ENCODE results near the gene TNIP2. TPM values are rescaled to one million over a fixed set of nuclear protein-coding genes. Genes with fewer than 3 reads are reported as not detected.
A peak's percentile ranks its signal among the peaks of the same experiment; 100 is the strongest.

TNIP2 gene
- polyA plus RNA-seq (ENCODE audit: insufficient read depth in 1 of 5, insufficient read length in 5 of 5, low replicate concordance in 1 of 5) = 10 to 100 TPM; 16.0 to 24.5 (median 18.5) TPM
- long read RNA-seq, donor 1, transcript TNIP2-201 (6 exons, 1,974 nt) = major isoform, 6 of 19 reads
- long read RNA-seq, donor 1, partial matches to known transcripts = 12 of 19 reads
- long read RNA-seq, donor 1, other reads (novel, unspliced or antisense) = 0 of 19 reads
- long read RNA-seq, donor 2, transcript TNIP2-201 (6 exons, 1,974 nt) = major isoform, 5 of 13 reads
- long read RNA-seq, donor 2, partial matches to known transcripts = 6 of 13 reads
- long read RNA-seq, donor 2, other reads (novel, unspliced or antisense) = 0 of 13 reads
- long read RNA-seq, donor 3, transcript TNIP2-201 (6 exons, 1,974 nt) = major isoform, 13 of 15 reads
- long read RNA-seq, donor 3, partial matches to known transcripts = 0 of 15 reads
- long read RNA-seq, donor 3, other reads (novel, unspliced or antisense) = 0 of 15 reads
- long read RNA-seq, donor 4, partial matches to known transcripts = 0 of 2 reads
- long read RNA-seq, donor 4, other reads (novel, unspliced or antisense) = 0 of 2 reads
- long read RNA-seq, donor 5, transcript TNIP2-201 (6 exons, 1,974 nt) = major isoform, 9 of 11 reads
- long read RNA-seq, donor 5, partial matches to known transcripts = 0 of 11 reads
- long read RNA-seq, donor 5, other reads (novel, unspliced or antisense) = 0 of 11 reads
- long read RNA-seq, donor 6, transcript TNIP2-201 (6 exons, 1,974 nt) = major isoform, 11 of 12 reads
- long read RNA-seq, donor 6, partial matches to known transcripts = 0 of 12 reads
- long read RNA-seq, donor 6, other reads (novel, unspliced or antisense) = 0 of 12 reads
- long read RNA-seq, donor 7, transcript TNIP2-201 (6 exons, 1,974 nt) = major isoform, 9 of 16 reads
- long read RNA-seq, donor 7, partial matches to known transcripts = 6 of 16 reads
- long read RNA-seq, donor 7, other reads (novel, unspliced or antisense) = 0 of 16 reads
- long read RNA-seq, donor 8, transcript TNIP2-201 (6 exons, 1,974 nt) = major isoform, 5 of 6 reads
- long read RNA-seq, donor 8, partial matches to known transcripts = 0 of 6 reads
- long read RNA-seq, donor 8, other reads (novel, unspliced or antisense) = 0 of 6 reads

DNA sequence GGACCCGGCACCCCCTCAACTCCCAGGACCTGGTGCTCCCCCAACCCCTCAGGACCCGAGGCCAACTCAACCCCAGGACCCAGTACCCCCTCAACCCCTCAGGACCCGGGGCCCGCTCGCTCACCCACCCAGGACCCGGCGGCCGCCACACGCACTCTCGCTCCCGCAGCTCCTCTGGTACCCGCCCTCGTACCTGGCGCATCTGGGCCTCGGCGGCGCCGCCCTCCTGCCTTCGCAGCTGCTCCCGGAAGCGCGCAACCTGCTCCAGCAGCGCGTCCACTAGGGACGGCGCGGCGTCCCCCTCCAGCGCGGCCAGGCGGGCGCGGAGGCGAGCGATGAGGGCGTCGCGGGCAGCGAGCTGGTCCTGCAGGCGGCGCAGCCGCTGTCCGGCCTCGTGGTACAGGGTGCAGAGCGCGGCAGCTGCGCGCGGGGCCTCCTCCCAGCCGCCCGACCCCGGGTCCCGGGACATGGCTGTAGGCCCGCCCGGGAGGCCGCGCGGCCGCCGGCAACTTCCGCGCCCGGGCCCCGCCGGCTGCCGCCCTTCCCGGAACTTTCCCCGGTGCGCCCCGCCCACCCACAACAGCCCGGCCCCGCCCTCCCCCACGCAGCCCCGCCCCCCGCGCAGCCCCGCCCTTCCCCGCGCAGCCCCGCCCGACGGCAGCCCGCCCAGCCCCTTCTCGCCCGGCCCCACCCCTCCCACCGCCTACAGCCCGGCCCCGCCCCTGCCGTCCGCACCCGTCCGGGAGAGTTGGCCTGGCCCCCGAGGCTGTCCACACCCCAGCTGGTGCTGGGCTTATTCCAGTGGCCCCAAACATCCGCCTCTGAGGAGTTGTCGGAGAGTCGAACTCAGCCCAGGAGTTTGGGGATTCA lies at the start of gene TNIP2:
Gene TNIP2, minus strand, starts transcription at position 516 of the 870 bp plus-strand sequence. Its CDS starts 47 bp downstream, at position 469.
- DNase-seq = peak; percentile 79 to 81

- no peak for DNase-seq
These were observed 48.9 kb upstream of the TNIP2 start for GRCh38 chr4:2804973-2805501.

DNA sequence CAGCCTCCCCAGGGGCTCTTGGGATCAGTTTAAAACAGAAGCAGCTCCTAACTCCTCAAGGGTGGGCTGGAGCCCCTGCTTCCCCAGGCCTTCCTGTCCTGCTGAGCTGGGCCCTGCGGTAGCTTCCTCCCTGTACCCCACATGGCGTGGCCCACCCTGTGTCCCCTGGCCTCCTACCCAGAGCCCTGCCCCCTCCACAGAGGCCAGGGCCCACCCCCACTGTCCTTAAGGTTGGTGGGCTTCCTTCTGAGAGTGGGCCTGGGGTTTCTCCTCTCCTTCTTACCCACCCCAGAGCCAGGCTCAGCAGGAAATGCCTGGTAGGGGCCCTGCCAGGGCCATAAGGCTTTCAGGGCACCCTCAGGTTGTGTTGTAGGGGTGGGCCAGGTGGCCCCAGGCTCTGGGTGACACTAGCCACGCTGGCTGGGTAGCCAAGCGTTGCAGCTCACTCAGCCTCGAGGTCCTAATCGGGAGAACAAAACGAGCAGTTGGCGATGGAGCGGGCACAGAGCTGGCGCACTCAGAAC lies 48.4 kb upstream of the TNIP2 start:
- DNase-seq = no peak

GRCh38 chr4:2803624-2804448 lies 47.7 kb upstream of the TNIP2 start:
- no peak for DNase-seq

DNA sequence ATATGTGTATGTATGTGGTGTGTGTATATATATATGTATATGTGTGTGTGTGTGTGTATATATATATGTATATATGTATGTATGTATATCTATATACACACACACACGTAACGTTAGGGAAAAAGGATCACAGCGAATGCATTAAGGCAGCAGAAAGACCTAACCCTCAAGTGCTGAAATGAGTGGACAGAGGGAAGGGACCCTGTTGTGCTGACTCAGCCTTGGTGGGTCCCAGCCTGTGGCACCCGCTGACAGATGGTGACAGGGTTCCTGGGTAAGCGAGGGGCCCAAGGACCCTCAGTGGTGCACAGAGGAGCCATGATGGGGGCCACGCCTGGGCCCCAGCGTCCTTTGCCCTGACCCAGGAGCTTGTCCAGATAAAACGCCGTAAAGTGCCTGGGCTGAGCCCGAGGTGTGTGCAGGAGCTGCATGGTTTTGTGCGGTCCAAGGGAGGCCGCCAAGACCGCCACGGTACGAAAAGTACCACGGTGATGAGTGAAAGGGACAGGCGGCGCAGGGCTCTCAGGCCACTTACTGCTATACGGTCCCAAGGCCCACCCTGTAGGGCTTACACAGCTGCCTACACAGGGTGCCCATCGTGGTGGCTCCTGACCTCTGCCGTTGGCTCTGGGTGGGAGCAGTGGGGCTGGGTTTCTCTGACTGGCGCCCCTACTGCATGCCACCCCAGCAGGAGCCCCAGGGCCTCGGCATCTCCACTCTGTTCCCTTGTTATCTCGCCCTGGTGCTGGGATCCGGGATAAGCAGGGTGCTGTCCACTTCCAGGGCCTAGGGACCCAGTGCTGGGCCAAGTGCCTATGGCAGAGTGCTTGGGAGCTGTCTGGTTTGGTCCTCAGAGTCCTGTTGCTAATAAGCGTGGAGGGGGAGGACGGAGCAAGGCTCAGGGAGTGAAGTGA lies 46.7 kb upstream of the TNIP2 start:
- no peak for DNase-seq

DNA sequence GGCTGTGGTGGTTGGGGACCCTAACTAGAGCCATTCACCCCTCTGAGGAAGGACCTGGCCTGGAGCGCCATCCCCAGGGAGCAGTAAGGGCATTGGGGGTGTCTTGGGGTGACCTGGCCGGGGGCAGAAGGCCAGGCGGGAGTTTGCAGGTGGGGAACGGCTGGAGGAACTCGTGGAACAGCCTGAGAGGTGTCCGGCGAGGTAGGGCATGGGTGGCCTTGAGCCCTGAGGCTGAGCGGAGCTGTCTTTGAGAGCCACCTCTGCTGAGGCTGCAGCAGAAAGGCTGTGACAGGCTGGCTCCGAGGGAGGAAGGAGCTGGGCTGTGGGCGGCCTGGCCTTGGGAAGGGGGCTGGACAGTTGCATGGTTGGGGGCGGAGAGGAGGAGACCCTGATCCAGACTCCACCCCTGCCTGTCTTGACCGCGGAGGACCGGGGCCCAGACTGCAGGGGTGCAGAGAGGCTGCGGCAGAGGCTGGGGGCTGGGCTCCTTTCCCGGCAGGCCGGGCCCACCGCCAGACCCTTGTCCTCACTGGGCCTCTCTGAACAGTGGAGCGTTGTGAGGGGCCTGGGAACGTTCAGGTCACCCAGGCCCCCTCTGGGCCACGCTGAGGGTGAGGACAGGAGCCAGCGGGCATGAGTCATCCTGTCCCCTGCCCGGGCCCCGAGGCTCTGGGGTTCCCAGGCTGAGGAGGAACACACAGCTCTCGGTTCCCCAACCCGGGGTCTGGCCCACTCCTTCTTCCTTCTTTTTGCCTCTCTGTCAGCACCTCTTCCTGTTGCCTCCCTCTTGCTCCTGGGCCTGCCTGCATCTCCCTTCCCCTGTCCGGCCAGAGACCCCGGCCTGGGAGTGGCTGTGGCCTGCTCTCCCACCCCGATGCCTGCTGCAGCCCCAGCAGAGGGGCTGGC lies 44.8 kb upstream of the TNIP2 start:
- peak; percentile 85 to 86 for DNase-seq

- DNase-seq = no peak
These were observed 44.0 kb upstream of the TNIP2 start for GRCh38 chr4:2799971-2800690.

DNA sequence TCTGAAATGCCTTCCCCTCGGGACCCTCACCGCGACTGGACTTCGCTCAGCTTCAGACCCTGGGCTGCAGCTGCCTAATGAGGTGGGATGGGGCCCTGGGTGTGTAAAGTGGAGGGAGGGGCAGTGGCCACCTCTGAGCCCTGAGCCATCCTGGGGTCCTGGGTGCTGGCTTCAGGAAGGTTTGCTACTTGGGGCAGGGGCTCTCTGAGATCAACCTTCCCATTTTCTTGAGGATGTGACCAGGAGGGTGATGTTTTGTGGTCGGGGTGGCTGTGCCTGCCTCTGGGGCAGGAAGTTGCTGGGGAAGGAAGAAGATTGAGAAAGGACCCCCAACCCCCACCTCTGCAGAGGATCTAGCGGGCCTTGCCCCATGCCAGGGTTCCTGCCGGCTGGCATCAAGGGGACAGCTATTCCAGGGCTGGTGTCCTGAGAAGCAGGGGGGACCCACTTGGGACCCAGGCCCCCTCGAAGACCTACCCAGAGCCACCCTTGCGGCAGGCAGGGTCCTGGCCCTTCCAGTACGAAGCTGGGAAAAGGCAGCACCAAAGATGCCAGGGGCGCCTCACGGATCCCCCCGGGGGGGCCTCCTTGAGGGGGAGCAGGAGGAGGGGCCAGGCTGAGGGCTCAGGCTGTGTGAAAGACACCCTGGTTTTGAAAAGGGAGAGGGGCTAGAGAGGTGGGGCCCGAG lies 43.2 kb upstream of the TNIP2 start:
- DNase-seq = no peak

DNA sequence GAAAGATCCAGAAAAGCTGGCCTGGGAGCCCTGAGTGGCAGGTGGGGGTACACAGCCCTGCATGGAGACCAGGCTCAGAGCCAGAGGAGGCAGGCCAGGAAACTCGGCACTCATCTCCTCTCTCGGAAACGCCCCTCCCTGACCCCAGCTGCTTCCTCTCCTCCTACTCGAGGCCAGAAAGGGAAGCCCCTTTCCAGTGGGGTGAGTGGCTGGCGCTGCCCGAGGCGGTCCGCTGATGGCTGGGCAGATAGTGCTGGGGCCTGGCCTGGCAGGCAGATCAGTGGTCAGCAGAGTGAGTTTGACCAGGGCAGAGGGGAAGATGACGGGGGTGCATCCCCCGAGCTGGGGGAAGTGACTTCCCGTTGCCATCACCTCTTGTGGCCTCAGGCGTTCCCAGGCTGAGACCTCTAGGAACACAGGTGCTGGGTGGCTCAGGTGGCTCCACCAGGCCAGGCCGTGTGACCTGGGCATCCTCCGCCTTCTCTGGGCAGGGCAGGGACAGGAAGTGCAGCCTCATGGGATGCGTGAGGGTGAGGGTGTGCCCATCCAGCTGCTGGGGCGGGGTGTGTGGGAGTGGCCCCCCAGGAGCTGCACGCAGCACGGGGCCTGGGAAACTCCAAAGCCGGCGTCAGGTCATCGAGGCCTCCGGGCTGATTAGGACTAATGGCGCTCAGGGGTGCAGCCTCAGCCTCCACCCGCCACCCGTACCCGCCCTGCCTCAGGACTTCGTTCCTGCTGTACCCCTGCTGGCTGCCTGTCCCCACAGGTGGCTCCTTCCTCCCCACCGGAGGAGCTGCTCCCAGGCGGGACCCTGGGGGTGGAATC lies 42.5 kb upstream of the TNIP2 start:
- DNase-seq = peak in 1 of 2 donors; percentile 68

- DNase-seq = no peak
These were observed 41.6 kb upstream of the TNIP2 start for GRCh38 chr4:2797545-2798305.

DNA sequence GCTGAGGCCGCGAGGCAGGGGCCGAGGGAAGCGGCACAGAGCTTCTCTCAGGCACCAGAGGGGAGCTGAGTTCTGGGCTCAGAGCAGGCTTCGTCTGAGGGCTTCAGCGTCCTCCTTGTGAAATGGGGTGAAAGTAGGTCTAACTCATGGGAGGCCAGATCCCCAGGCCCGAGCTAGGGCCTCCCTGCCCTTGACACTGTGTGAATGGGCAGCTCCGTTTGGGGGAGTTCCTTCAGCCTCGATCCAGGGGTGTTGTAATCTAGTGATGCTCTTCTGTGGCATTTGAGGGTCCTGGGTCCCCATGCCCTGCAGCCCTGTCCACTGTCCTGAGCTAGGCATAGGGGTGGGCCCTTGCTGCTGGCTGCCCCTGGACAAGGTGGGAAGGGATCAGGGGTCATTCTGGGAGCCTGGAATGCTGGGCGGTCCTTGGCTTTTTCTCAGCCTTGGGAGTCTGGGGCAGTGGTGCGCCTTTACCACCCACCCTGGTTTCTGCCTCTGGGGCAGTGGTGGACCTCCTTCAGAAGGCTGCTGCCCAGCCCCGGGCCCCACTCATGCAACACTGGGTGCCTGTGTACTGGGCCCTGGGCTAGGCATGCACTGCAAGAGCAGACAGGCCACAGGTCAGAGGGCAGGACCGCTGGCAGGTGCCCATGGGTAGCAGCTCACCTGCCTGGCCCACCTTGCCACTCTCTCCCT lies 40.9 kb upstream of the TNIP2 start:
- no peak for DNase-seq

GRCh38 chr4:2795893-2796848 lies 40.0 kb upstream of the TNIP2 start:
- no peak for DNase-seq

Measured in right lung (tissue), 10 donors.